ENCODE results near the gene FFAR4. TPM values are rescaled to one million over a fixed set of nuclear protein-coding genes. Genes with fewer than 3 reads are reported as not detected.

FFAR4 gene
- 0.16 to 0.27 TPM (median 0.18 TPM) in 5 replicates for total RNA-seq (2022; extraction: Qiagen RNA extraction; ENCODE audit: low read depth)

DNA sequence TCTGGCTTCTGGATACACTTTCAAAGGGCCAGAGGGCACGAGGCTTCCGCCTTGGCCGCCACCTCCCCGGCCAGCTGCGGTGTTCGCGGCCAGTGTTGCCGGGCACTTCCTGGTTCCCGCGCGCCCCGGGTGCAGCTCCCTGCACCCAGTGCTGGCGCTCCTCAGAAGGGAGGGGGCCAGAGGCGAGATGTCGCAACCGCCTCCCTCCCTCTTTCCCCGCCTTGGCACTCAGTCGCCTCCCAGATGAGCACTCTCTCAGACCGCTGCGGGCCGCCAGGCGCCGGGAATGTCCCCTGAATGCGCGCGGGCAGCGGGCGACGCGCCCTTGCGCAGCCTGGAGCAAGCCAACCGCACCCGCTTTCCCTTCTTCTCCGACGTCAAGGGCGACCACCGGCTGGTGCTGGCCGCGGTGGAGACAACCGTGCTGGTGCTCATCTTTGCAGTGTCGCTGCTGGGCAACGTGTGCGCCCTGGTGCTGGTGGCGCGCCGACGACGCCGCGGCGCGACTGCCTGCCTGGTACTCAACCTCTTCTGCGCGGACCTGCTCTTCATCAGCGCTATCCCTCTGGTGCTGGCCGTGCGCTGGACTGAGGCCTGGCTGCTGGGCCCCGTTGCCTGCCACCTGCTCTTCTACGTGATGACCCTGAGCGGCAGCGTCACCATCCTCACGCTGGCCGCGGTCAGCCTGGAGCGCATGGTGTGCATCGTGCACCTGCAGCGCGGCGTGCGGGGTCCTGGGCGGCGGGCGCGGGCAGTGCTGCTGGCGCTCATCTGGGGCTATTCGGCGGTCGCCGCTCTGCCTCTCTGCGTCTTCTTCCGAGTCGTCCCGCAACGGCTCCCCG lies at the start of gene FFAR4:
FFAR4 (plus strand) TSS at position 231 of the 842 bp plus-strand sequence; CDS start at position 287, 56 bp downstream.

DNA sequence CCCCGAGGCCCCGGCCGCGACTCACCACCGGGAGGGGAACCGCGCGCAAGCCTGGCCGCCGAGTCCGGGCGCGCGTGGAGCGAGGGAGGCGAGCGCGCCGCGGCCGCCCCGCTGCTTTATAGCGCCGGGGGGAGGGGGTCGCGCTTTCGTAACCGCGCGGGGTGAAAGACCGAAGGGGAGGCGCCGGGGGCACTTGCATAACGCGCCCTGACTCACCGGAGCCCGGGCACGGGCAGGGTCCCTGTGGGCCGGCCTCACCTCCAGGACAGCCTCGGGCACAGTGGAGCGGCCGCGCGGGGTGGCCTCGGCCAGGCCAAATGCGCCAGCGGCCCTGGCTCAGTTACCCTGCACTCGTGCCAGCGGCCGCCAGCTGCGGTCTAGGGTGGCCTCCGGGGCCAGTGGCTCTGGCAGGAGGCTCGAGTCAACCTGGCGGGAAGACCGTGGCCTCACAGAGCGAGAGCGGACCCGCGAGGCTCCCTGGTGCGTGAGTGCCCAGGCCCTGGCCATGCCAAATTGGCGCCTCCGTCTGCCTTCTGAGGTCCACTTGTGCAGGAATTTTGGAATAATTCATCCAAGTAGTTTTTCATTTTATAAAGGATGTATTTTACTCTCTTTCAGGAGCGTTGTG lies 34.8 kb downstream of the FFAR4 start, which contains the start of gene RBP4:
RBP4 (minus strand) TSS at position 90 of the 628 bp plus-strand sequence. CDS start 207 bp downstream, outside the sequence.

DNA sequence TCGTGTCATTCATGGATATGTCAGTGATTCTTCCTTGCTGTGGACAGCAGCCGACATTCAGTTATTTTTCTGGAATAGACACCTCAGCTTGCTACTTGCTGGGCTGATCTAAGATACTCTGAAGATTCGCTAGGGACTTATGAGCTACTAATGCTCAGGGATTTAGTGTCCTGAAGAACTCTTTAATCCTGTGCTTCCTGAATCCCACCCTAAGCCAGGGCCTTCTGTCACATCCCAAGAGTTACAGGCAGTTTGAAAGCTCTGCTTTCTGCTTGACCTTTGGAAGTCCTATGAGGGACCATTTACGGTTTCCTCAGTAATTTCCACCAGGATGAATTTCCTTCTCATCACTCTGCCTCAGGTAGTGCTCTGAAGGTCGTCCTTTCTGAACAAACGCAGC lies 45.8 kb downstream of the FFAR4 start, which contains the start of gene PDE6C:
PDE6C (plus strand) TSS at position 227 of the 400 bp plus-strand sequence. CDS start 189 bp downstream, outside the sequence.

Other genes with a start within 250 kb of the FFAR4 start
- 193 to 274 TPM (median 219 TPM) in 5 replicates for gene MYOF, start 84.3 kb upstream of the FFAR4 start, total RNA-seq (2022; extraction: Qiagen RNA extraction; ENCODE audit: low read depth)
- 60.7 to 75.5 TPM (median 65.1 TPM) in 5 replicates for gene CEP55, start 70.1 kb upstream of the FFAR4 start, total RNA-seq (2022; extraction: Qiagen RNA extraction; ENCODE audit: low read depth)
- 5.3 to 10.7 TPM (median 7.6 TPM) in 5 replicates for gene RBP4, start 34.6 kb downstream of the FFAR4 start, total RNA-seq (2022; extraction: Qiagen RNA extraction; ENCODE audit: low read depth)
- not detected in 5 replicates for gene PDE6C, start 45.9 kb downstream of the FFAR4 start, total RNA-seq (2022; extraction: Qiagen RNA extraction; ENCODE audit: low read depth)
- 5.2 to 6.3 TPM (median 5.9 TPM) in 5 replicates for gene FRA10AC1, start 135.9 kb downstream of the FFAR4 start, total RNA-seq (2022; extraction: Qiagen RNA extraction; ENCODE audit: low read depth)
- gene LGI1, start 191.3 kb downstream of the FFAR4 start, total RNA-seq (2022; extraction: Qiagen RNA extraction; ENCODE audit: low read depth), result not detected in 5 replicates

Measured in A549 treated with CpdA at 1 μM for 4 hours (cell line).